ENCODE data around the gene AHR. TPM values are rescaled to one million over a fixed set of nuclear protein-coding genes. Genes with fewer than 3 reads are reported as not detected.

The AHR gene
- total and polyA plus RNA-seq, 2 donors (not counting 3 experiments of a cell fraction or from before 2014, with no cell fraction given), result 4.8 to 31.8 TPM

DNA sequence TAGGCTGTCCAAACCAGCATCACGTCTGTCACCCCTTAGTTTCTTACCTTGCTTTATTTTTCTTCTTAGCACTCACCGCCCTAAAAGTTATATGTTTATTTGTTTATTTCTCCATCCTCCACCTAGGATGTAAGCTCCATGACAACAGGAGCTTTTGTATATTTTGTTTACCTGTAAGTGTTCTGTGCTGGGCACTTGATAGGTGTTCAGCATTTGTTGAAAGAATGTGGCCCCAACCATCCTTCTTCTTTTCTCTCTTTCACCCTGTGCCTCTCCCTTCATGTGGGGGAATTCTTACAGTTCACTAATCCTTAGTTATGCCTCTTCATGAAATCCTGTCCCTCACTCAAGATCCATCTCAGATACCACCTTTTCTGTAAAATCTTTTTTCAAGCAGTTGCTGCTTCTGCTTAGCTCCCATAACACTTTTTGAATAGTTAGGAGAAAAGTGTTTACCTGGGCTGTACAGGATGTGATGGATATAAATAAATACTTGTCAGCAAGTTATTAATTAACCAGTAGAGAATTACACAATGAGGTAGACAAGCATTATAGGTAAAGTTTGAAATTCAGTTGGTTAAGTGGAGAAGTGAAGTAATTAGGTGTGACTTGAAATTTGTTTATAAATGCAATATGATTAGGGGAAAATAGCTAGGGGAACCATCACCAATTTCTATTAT, 9.7 kb downstream of the AHR start:
- H3K9me1 ChIP-seq (replicated peaks; ENCODE audit: control insufficient read depth, extremely low read depth, insufficient read depth, low read length), result no peaks in the 10 kb centered on the region
- POLR2A ChIA-PET, result interaction anchor here (0.7 kb wide), 1 partner anchor 10 kb away, joined by 3 read pairs; the partner anchor contains the start of gene AHR

More for the DNA sequence above, 9.7 kb downstream of the AHR start:
- DNase-seq (ENCODE audit: low read depth, low spot score) (no peak), FAIRE-seq (no peak)
- Histone ChIP-seq H3K27ac (ENCODE audit: insufficient read depth, low read depth, low read length) (no peak overlapping the region), H4K20me1 (replicated peaks; ENCODE audit: control insufficient read depth, extremely low read depth, insufficient read depth, low read length) (no peaks in the 10 kb centered on the region), H3K79me2 (ENCODE audit: control insufficient read depth, insufficient read depth, low read length) (peaks cover 68% of the 10 kb centered on the region), H3K4me2 (ENCODE audit: insufficient read depth, low read length) (no peak overlapping the region), H3K4me3 (replicated peaks in 1 of 3; ENCODE audit: insufficient read depth in 1 of 3, low read depth in 1 of 3, low read length in 3 of 3) (no peak overlapping the region), H3K27me3 (ENCODE audit: control insufficient read depth in 2 of 2, insufficient read depth in 2 of 2, low read length in 2 of 2) (no peaks in the 10 kb centered on the region), H3K36me3 (ENCODE audit: control insufficient read depth in 2 of 2, extremely low read depth in 1 of 2, insufficient read depth in 2 of 2, low read length in 2 of 2) (peaks cover 0 to 3% of the 10 kb centered on the region in 2 experiments), H3K9me3 (replicated peaks; ENCODE audit: control insufficient read depth, insufficient read depth, low read length) (no peaks in the 10 kb centered on the region), H2AFZ (ENCODE audit: low read depth, low read length) (no peak overlapping the region), H3K4me1 (ENCODE audit: control insufficient read depth, extremely low read depth, insufficient read depth, low read length) (peaks cover 49% of the 10 kb centered on the region), H3K9ac (replicated peaks; ENCODE audit: extremely low read depth, insufficient read depth, low read length) (no peak overlapping the region)
- no TSS peak for BruUV-seq (replicated peaks)
- CTCF ChIA-PET, result interaction anchor here (1.3 to 1.6 kb wide), 2 partner anchors 136 to 245 kb away, joined by 3 to 4 read pairs; no protein-coding TSS in a partner anchor
- intact Hi-C loops (cut with micrococcal nuclease), result loop anchor here (10.0 kb wide), 1 partner anchor 1037 kb away; no protein-coding TSS in a partner anchor
- dilution Hi-C loops (cut with MboI; ENCODE audit: extremely low pct_ligation_motif_present, low sequenced_read_pairs), result loop anchor here (10.0 kb wide), 1 partner anchor 137 kb away; no protein-coding TSS in a partner anchor
- TF ChIP-seq EZH2 (IDR thresholded peaks at IDR 0.05; ENCODE audit: borderline replicate concordance, low read depth, low read length, severe bottlenecking) (no peak), JUN (IDR thresholded peaks at IDR 0.05; ENCODE audit: borderline replicate concordance, insufficient read depth, insufficient read length, low read depth) (no peak), POLR2AphosphoS5 (IDR thresholded peaks at IDR 0.05; ENCODE audit: insufficient read depth, low read depth, low read length) (no peak), POLR2A (IDR thresholded peaks at IDR 0.05; ENCODE audit: low read depth, low read length) (no peak), FOS (IDR thresholded peaks at IDR 0.05; ENCODE audit: borderline replicate concordance, insufficient read depth, low read length) (no peak), MYC (IDR thresholded peaks at IDR 0.05; ENCODE audit: low read depth, low read length) (no peak), GATA2 (IDR thresholded peaks at IDR 0.05; ENCODE audit: insufficient read depth, insufficient read length, low read depth, low read length) (no peak)
- TF ChIP-seq, protein P1, sequence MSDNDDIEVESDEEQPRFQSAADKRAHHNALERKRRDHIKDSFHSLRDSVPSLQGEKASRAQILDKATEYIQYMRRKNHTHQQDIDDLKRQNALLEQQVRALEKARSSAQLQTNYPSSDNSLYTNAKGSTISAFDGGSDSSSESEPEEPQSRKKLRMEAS (IDR thresholded peaks at IDR 0.05; ENCODE audit: insufficient read depth, insufficient read length), result no peak
- TF ChIP-seq, protein P2, sequence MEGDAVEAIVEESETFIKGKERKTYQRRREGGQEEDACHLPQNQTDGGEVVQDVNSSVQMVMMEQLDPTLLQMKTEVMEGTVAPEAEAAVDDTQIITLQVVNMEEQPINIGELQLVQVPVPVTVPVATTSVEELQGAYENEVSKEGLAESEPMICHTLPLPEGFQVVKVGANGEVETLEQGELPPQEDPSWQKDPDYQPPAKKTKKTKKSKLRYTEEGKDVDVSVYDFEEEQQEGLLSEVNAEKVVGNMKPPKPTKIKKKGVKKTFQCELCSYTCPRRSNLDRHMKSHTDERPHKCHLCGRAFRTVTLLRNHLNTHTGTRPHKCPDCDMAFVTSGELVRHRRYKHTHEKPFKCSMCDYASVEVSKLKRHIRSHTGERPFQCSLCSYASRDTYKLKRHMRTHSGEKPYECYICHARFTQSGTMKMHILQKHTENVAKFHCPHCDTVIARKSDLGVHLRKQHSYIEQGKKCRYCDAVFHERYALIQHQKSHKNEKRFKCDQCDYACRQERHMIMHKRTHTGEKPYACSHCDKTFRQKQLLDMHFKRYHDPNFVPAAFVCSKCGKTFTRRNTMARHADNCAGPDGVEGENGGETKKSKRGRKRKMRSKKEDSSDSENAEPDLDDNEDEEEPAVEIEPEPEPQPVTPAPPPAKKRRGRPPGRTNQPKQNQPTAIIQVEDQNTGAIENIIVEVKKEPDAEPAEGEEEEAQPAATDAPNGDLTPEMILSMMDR (IDR thresholded peaks at IDR 0.05; ENCODE audit: extremely low read depth in 1 of 2, insufficient read depth in 1 of 2, low read depth in 1 of 2, low read length in 2 of 2), result no peak

All from endothelial cell of umbilical vein (primary cell).